Central memory CD4-positive, alpha-beta T cell (primary cell): ENCODE data around the gene DUSP9.

Experiments
- DNase-seq: peaks from one replicate; pipeline ENCODE4 v3.0.0; 2022

The DUSP9 gene

GRCh38 chrX:153649178-153649914 lies 2.3 kb downstream of the DUSP9 start:
- peak; percentile 34 for DNase-seq

- DNase-seq: no peak
Measured at GRCh38 chrX:153649915-153650782, 3.1 kb downstream of the DUSP9 start.

- DNase-seq: no peak
Measured at GRCh38 chrX:153650959-153651358, 4.0 kb downstream of the DUSP9 start.

GRCh38 chrX:153651540-153652079 lies 4.6 kb downstream of the DUSP9 start:
- no peak for DNase-seq

GRCh38 chrX:153653556-153653955 lies 6.6 kb downstream of the DUSP9 start:
- DNase-seq: no peak

- no peak for DNase-seq
Measured at GRCh38 chrX:153657161-153657560, 10.2 kb downstream of the DUSP9 start.

GRCh38 chrX:153659268-153659667 lies 12.3 kb downstream of the DUSP9 start:
- no peak for DNase-seq

- peak; percentile 43 for DNase-seq
Measured at GRCh38 chrX:153662266-153662665, 15.3 kb downstream of the DUSP9 start.

- no peak for DNase-seq
Measured at GRCh38 chrX:153665726-153666306, 18.8 kb downstream of the DUSP9 start.

GRCh38 chrX:153667281-153667955 lies 20.4 kb downstream of the DUSP9 start:
- no peak for DNase-seq

- DNase-seq: peak; percentile 62
Measured at GRCh38 chrX:153667956-153668396, 21.0 kb downstream of the DUSP9 start.

GRCh38 chrX:153668423-153669173 lies 21.6 kb downstream of the DUSP9 start:
- no peak for DNase-seq

- DNase-seq: peak; percentile 22
Measured at GRCh38 chrX:153669174-153669890, 22.3 kb downstream of the DUSP9 start.

GRCh38 chrX:153669901-153670731 lies 23.1 kb downstream of the DUSP9 start:
- no peak for DNase-seq

GRCh38 chrX:153670748-153671588 lies 24.0 kb downstream of the DUSP9 start:
- no peak for DNase-seq

GRCh38 chrX:153671589-153672530 lies 24.9 kb downstream of the DUSP9 start:
- DNase-seq: no peak

- DNase-seq: no peak
Measured at GRCh38 chrX:153672531-153673427, 25.8 kb downstream of the DUSP9 start.
